ENCODE measurements around the gene ANKRD42. TPM values are rescaled to one million over a fixed set of nuclear protein-coding genes. Genes with fewer than 3 reads are reported as not detected.

Gene ANKRD42
- total and polyA plus RNA-seq, 9 of the 15 experiments (the other 6 are each of a cell fraction or from before 2014, with no cell fraction given) = 2.8 to 9.1 (median 6.1) TPM

DNA sequence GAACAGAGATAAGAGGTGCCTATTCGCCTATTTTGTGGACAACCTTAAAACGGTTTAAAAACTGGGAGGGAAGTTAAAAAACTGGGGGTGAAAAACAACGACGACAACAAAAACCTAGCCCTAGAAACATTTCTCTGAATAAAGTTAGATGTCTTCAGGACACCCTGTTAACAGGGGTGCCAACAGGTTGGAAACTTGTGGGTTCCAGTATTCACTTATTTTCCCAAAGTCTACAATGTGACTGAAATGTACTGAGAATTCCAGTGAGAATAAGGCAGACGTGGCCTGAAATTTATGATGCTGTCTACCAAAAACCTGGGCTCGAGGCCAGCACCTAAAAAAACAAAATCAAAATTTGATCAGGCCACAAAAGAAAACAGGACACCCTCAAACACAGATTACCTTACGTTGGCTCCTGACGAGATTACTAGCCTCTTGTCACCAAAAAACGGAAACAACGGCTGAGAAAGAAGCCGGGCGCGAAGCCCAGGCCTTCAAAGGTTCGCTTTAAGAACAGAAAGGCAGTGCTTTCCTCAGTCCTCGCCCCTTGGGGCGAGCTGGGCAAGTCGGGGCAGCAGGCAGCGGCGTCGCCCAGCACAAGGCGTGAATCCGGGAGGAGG is 91.7 kb downstream of the ANKRD42 start:
- Histone ChIP-seq H3K27me3 (ENCODE audit: control insufficient read depth in 2 of 2, insufficient read depth in 2 of 2, low read length in 2 of 2) (no peaks in the 10 kb centered on the region), H3K4me1 (replicated peaks in 1 of 2; ENCODE audit: control insufficient read depth in 2 of 2, insufficient read depth in 2 of 2, low read length in 2 of 2) (peaks cover 6 to 11% of the 10 kb centered on the region in 2 experiments; a peak in 4 of 5 replicates), H3K27ac (ENCODE audit: extremely low read depth, low read depth, low read length) (peak overlapping the region; percentile 99), H2AFZ (ENCODE audit: low read depth, low read length) (peak overlapping the region; percentile 100), H3K9me3 (replicated peaks; ENCODE audit: control insufficient read depth, insufficient read depth, low read depth, low read length) (no peaks in the 10 kb centered on the region), H3K36me3 (ENCODE audit: control insufficient read depth, insufficient read depth, low read length) (peaks cover 5% of the 10 kb centered on the region; the same call in 2 of the 3 replicates), H3K9ac (ENCODE audit: insufficient read depth in 1 of 2, low read depth in 2 of 2, low read length in 2 of 2) (peak overlapping the region; percentile 97 to 98), H4K20me1 (replicated peaks; ENCODE audit: control insufficient read depth, insufficient read depth, low read length) (no peaks in the 10 kb centered on the region), H3K4me2 (ENCODE audit: insufficient read depth, low read length) (peak overlapping the region; percentile 95), H3K9me1 (ENCODE audit: control insufficient read depth, insufficient read depth, low read length) (no peaks in the 10 kb centered on the region), H3K4me3 (peak overlapping the region; percentile 76), H3K79me2 (ENCODE audit: control insufficient read depth, insufficient read depth, low read length) (peaks cover 29% of the 10 kb centered on the region)
- in situ Hi-C loops (cut with MboI) = no loop called here
- BruUV-seq (replicated peaks) = TSS peak; percentile 60
- DNase-seq (ENCODE audit: extremely low read depth in 1 of 4, low spot score in 3 of 4) (no peak), ATAC-seq (peak; percentile 70), FAIRE-seq (no peak)
- POLR2A ChIA-PET = interaction anchor here (0.7 to 1.4 kb wide), 6 partner anchors 17 to 1270 kb away, joined by 3 to 4 read pairs (median 3); partner anchors contain the start of gene ANKRD42
- CTCF ChIA-PET (ENCODE audit: low intra/inter-chr PET ratio) = no interaction called here
- intact Hi-C loops (cut with micrococcal nuclease) = loop anchor here (2.0 kb wide), 1 partner anchor 384 kb away; the partner anchor contains the start of genes DDIAS and PRCP
- 0% methylated on average over 22 of the region's 22 CpGs for WGBS (ENCODE audit: insufficient coverage, low coverage, missing lambda C conversion rate)
- TF ChIP-seq, protein P1, sequence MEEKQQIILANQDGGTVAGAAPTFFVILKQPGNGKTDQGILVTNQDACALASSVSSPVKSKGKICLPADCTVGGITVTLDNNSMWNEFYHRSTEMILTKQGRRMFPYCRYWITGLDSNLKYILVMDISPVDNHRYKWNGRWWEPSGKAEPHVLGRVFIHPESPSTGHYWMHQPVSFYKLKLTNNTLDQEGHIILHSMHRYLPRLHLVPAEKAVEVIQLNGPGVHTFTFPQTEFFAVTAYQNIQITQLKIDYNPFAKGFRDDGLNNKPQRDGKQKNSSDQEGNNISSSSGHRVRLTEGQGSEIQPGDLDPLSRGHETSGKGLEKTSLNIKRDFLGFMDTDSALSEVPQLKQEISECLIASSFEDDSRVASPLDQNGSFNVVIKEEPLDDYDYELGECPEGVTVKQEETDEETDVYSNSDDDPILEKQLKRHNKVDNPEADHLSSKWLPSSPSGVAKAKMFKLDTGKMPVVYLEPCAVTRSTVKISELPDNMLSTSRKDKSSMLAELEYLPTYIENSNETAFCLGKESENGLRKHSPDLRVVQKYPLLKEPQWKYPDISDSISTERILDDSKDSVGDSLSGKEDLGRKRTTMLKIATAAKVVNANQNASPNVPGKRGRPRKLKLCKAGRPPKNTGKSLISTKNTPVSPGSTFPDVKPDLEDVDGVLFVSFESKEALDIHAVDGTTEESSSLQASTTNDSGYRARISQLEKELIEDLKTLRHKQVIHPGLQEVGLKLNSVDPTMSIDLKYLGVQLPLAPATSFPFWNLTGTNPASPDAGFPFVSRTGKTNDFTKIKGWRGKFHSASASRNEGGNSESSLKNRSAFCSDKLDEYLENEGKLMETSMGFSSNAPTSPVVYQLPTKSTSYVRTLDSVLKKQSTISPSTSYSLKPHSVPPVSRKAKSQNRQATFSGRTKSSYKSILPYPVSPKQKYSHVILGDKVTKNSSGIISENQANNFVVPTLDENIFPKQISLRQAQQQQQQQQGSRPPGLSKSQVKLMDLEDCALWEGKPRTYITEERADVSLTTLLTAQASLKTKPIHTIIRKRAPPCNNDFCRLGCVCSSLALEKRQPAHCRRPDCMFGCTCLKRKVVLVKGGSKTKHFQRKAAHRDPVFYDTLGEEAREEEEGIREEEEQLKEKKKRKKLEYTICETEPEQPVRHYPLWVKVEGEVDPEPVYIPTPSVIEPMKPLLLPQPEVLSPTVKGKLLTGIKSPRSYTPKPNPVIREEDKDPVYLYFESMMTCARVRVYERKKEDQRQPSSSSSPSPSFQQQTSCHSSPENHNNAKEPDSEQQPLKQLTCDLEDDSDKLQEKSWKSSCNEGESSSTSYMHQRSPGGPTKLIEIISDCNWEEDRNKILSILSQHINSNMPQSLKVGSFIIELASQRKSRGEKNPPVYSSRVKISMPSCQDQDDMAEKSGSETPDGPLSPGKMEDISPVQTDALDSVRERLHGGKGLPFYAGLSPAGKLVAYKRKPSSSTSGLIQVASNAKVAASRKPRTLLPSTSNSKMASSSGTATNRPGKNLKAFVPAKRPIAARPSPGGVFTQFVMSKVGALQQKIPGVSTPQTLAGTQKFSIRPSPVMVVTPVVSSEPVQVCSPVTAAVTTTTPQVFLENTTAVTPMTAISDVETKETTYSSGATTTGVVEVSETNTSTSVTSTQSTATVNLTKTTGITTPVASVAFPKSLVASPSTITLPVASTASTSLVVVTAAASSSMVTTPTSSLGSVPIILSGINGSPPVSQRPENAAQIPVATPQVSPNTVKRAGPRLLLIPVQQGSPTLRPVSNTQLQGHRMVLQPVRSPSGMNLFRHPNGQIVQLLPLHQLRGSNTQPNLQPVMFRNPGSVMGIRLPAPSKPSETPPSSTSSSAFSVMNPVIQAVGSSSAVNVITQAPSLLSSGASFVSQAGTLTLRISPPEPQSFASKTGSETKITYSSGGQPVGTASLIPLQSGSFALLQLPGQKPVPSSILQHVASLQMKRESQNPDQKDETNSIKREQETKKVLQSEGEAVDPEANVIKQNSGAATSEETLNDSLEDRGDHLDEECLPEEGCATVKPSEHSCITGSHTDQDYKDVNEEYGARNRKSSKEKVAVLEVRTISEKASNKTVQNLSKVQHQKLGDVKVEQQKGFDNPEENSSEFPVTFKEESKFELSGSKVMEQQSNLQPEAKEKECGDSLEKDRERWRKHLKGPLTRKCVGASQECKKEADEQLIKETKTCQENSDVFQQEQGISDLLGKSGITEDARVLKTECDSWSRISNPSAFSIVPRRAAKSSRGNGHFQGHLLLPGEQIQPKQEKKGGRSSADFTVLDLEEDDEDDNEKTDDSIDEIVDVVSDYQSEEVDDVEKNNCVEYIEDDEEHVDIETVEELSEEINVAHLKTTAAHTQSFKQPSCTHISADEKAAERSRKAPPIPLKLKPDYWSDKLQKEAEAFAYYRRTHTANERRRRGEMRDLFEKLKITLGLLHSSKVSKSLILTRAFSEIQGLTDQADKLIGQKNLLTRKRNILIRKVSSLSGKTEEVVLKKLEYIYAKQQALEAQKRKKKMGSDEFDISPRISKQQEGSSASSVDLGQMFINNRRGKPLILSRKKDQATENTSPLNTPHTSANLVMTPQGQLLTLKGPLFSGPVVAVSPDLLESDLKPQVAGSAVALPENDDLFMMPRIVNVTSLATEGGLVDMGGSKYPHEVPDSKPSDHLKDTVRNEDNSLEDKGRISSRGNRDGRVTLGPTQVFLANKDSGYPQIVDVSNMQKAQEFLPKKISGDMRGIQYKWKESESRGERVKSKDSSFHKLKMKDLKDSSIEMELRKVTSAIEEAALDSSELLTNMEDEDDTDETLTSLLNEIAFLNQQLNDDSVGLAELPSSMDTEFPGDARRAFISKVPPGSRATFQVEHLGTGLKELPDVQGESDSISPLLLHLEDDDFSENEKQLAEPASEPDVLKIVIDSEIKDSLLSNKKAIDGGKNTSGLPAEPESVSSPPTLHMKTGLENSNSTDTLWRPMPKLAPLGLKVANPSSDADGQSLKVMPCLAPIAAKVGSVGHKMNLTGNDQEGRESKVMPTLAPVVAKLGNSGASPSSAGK (IDR thresholded peaks at IDR 0.05) = peak; percentile 65; the same call in 1 of the 2 replicates
- TF ChIP-seq TEAD2 (tag; IDR thresholded peaks at IDR 0.05) (no peak), NR2C1 (IDR thresholded peaks at IDR 0.05) (no peak), NR2C1 (tag; IDR thresholded peaks at IDR 0.05) (no peak), ZNF436 (CRISPR knock-in tag; IDR thresholded peaks at IDR 0.05) (0 out of 2 replicates have a peak, but pooled peaks have one; percentile 31), RCOR1 (IDR thresholded peaks at IDR 0.05; ENCODE audit: borderline replicate concordance in 1 of 2, low read depth in 2 of 2, low read length in 2 of 2) (0 out of 4 replicates have a peak, but pooled peaks of 1 of the 2 experiments have one; percentile 36), ILF3 (IDR thresholded peaks at IDR 0.05; ENCODE audit: borderline replicate concordance) (no peak)
- TF ChIP-seq, protein P2, sequence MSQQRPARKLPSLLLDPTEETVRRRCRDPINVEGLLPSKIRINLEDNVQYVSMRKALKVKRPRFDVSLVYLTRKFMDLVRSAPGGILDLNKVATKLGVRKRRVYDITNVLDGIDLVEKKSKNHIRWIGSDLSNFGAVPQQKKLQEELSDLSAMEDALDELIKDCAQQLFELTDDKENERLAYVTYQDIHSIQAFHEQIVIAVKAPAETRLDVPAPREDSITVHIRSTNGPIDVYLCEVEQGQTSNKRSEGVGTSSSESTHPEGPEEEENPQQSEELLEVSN (IDR thresholded peaks at IDR 0.05; ENCODE audit: borderline replicate concordance in 1 of 2, extremely low read depth in 1 of 2, insufficient read depth in 1 of 2, insufficient read length in 1 of 2, low read depth in 1 of 2, low read length in 1 of 2, poor library complexity in 1 of 2, severe bottlenecking in 1 of 2) = peak in 1 of 2 experiments; percentile 66
